Measurements from ENCODE around the gene RGS19.

The RGS19 gene

DNA sequence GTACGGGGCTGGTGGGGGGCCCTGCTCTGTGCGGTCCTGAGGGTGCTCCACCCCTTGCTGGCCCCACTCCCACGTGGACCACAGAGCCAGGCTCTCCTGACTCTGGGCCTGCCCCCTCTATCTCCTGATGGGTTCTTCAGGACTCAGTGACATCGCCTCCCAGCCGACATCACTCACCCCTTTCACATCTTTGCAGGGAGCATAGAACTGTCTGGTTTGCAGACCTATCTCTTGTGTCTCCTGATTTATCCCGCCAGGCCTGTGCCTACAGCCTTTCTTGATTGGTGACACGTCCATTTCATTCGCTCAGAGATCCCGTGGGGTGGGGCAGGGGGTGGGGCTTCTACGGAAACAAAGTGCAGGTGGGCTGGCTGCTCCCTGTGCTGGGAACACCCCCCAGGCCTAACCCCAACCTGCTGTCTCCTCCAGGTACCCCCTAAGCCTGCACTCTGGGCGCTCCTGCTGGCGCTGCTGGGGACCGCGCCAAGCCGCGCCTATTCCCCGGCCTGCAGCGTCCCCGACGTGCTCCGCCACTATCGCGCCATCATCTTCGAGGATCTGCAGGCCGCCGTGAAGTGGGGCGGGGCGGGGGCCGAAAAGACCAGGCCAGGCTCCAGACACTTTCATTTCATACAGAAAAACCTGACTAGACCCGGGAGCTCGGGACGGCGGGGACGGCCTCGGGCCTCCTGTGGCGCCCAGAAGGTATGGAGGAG lies 41.7 kb downstream of the RGS19 start:
- in situ Hi-C loops (cut with MboI; ENCODE audit: low sequenced_read_pairs): no loop called here

DNA sequence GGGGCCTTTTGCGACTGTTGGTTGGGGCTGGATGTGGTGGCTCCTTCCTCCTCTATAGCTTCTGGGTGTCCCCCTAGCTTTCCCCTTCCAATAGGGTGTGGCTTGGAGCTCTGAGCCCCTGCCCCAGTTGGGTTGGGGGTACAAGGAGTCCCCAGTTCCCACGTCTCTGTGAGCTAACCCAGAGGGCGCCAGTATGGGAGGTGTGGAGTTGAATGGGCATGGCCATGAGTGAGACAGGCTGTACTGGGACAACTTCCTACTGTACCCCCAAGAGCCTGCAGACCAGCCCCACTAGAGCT lies 42.2 kb downstream of the RGS19 start:
- in situ Hi-C loops (cut with MboI; ENCODE audit: low sequenced_read_pairs): no loop called here

DNA sequence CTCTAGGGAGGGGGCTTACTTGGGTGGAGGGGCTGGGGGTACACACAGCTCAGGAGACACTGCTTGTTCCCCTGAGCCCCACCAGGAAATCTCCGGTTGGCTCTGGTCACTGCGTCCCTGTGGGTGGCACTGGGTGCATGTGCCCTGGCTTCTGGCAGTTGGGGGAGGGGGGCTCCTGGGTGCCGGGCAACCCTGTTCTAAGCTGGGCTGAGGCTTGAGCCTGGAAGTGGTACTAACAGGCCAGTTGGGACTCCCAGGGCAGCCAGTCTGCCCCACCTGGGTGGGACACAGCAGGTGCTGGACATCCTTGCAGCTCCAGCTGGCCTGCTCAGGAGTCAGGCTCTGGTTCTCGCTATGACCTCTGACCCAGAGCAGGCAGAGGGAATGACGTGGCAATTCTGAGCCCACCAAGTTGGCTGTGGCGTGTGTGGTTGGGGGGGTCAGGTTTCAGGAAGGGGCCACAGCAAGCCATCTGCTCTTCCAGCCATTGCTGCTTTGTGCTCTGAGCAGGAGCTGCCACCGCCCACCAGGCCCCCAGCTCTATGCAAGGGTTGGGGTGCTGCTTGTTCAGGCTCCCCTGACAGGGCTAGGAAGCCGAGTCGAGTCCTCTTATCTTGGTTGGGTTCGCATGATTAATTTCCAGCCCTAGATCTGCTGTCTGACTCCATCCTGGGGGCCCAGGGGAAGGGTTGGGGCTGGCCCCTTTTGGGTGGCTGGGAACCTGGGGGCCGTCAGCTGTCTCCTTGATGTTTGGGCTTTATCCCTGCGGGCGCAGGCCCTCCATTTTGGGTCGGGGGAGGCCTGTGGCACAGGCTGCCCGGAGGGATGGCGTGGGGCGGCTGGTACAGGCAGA lies 42.7 kb downstream of the RGS19 start:
- in situ Hi-C loops (cut with MboI; ENCODE audit: low sequenced_read_pairs): no loop called here

DNA sequence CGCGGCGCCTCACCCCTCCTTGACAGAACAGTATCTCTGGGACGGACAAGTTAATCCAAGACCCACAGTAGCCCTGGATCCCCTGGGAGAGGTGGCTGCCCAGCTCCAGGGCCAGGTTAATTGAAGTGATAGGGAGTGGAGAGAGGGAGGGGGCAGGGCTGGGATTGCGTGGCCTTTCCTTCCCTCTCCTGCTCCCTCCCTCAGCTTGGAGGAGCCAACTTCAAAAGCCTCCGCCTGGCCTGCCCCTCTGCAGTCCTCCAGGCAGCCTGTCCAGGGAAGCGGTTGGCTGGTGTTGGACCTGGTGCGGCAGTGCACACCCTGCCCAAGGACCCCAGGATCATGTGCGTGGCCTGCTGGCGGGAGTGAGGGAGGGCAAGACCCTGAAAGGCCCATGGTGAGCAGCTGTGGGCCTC lies 43.4 kb downstream of the RGS19 start, which contains the start of gene C20orf204:
TSS of gene C20orf204 (plus strand) at position 250 of the 413 bp plus-strand sequence. CDS start at position 392, 142 bp downstream.
- in situ Hi-C loops (cut with MboI; ENCODE audit: low sequenced_read_pairs): no loop called here

DNA sequence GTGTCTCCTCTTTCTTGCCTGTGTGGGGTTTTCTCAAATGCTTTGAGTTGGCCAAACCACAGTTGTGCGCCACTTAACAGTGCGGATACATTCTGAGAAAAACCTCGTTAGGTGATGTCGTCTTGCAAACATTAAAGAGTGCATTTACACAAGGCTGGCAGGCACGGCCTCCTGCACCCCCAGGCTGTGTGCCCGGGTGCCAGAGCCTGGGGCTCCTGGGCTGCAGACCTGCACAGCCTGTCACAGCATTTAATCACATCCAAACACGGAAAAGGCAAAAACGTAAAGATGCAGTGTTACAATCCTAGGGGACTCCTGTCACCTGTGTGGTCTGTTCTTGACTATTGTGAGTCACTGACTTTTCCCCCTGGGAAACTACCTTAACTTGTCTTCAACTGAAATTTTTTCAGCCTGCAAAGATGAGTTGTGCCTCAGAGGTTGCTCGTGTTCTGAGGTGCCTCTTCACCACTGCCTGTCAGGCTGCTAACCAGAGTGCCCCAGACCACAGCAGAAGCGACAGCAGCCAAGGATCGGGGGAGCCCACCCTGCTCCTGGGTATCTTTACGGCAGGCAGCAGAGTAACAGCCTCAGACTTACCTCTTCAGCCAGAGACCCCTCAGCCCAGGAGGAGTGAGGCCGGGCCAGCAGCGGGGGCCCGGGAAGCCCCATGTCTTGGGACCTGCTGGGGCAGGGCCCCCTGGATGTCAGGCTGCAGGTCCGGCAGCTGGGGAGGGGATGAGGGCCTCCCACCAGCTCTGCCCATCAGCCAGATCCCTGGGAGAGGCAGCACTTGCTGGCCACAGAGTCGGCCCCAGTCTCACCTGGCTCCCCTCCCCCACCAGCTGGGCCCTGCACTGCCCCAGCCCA lies 44.0 kb downstream of the RGS19 start:
- in situ Hi-C loops (cut with MboI; ENCODE audit: low sequenced_read_pairs): no loop called here

DNA sequence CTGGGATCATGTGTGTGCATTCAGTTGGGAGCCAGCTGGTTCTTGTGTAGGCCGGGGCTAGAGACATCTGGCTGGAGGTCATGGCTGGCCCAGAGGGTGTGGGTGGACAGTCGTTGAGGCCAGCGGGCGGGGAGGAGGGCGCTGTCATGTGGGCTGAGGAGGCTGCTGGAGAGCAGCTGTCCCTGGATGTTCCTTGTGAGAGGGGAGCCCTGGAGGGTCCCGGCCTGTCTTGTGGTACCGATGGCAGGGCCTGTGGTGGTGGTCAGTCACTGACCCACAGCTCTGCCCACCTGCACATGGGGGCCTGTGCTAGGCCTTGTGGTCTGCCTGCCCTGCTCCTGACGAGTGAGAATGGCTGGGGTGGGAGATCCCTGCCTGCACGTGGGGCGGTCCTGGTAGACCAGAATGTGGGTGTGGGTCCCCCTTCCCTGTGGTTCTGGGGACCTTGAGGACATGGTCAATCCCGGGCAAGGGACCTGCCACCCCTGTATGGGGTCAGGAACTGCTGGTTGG lies 45.3 kb downstream of the RGS19 start:
- in situ Hi-C loops (cut with MboI; ENCODE audit: low sequenced_read_pairs): no loop called here

DNA sequence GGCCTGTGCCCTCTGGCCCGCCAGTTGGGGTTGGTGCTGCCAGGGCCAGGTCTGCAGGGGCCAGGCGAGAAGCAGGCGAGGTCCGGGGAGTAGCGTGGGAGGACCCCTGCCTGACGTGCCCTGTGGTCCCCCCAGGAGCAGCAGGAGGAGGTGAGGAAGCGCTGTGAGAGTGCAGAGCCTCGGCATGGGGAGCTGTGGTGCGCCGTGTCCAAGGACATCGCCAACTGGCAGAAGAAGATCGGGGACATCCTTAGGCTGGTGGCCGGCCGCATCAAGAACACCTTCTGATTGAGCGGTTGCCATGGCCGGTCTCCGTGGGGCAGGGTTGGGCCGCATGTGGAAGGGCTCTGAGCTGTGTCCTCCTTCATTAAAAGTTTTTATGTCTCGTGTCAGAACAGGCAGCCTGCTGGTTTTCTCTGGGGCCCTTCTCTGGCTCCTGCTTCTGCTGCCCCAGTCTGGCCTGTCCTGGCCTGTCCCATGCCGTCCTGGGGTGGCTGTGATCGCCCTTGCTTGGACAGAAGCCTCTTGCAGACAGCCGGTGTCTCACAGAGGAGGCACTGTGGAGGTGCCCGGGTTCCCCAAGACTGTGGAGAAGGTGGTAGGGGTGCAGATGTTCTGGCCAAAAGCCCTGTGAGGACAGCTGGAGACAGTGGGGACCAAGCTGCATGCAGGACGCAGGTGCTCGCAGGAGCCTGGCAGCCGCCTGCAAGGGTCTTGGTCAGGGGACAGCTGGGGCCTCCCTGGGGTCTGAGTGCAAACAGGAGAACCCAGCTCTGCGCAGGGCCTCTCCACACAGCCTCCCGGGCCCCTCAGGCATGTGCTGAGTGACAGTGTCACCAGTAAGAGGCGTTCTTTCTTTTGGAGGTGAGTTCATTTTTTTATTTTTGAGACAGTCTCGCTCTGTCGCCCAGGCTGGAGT lies 46.4 kb downstream of the RGS19 start:
- in situ Hi-C loops (cut with MboI; ENCODE audit: low sequenced_read_pairs): no loop called here

DNA sequence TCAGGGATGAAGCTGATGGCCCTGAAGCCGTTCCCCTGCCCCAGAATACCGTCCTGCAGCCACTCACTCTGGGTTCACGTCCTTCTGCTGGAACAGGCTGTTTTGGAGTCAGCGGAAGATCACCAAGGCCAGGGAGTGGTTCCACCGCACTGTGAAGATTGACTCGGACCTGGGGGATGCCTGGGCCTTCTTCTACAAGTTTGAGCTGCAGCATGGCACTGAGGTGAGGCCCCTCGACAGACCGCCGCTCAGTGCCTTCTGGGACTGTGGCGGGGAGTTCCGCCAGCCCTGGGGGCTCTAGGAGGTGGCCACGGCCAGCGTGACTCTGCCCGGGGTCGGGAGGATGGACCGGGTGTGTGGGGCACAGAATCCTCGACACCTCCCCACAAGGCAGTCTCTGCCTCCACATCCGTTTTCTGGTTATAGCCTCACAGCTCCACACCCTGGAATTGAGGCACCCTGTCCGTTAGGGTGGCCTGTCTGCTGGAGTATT lies 47.5 kb downstream of the RGS19 start:
- in situ Hi-C loops (cut with MboI; ENCODE audit: low sequenced_read_pairs): no loop called here

DNA sequence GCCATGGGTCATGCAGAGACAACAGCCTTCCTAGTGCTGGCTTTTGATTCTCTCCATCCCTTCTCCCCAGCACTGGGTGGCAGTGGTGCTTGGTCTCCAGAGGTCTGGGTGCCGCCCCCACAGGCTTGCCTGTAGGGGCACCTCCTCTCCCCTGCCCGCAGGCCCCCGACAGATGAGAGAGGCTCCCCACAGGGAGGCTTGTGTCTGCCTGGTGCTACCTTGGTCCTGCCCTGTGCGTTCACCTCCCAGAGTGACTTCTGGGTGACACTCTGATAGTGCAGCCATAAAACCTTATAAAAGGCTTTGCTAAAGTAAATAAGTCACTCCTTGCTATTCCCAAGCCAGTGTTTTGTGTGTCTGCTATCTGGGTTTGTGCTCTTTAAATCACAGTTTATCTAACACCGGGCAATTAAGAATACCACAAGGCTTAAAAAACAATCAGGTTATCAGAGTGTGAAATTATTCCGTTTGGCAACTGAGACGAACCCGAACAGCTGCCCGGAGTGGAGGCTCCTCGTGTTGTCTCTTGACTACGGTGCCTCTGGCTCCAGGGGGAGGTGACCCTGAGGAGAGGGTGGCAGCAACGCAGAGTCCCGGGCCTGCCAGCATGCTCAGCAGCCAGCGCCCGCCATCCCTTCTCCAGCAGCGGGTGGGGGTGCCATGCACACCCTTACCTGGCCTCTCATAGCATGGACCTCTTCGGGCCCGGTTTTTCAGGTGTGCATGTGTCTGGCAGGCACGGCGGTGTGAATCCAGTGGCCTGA lies 48.8 kb downstream of the RGS19 start:
- in situ Hi-C loops (cut with MboI; ENCODE audit: low sequenced_read_pairs): no loop called here

DNA sequence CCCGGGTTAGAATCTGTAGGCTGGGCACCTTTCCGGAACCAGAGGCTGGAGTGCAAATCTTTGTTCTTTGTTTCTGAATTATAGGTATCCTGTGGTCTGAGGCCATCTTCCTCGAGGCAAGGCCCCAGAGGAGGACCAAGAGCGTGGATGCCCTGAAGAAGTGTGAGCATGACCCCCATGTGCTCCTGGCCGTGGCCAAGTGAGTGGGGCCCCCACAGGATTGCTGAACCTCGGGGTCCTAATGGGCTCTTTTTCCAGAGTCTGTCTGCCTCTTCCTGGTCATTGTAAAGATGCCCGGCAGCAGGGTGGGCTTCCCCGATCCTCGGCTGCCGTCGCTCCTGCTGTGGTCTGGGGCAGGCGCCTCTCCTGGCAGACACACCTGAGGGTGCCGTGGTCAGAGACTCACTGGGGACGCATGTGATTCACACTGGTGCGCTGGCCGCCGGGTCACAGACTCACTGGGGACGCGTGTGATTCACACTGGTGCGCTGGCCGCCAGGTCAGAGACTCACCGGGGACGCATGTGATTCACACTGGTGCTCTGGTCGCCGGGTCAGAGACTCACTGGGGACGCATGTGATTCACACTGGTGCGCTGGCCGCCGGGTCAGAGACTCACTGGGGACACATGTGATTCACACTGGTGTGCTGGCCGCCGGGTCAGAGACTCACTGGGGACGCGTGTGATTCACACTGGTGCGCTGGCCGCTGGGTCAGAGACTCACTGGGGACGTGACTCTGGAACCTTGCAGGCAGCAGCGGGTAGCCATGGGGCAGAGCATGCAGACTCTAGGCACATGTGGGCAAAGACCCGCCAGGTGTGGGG lies 49.8 kb downstream of the RGS19 start:
- in situ Hi-C loops (cut with MboI; ENCODE audit: low sequenced_read_pairs): no loop called here

DNA sequence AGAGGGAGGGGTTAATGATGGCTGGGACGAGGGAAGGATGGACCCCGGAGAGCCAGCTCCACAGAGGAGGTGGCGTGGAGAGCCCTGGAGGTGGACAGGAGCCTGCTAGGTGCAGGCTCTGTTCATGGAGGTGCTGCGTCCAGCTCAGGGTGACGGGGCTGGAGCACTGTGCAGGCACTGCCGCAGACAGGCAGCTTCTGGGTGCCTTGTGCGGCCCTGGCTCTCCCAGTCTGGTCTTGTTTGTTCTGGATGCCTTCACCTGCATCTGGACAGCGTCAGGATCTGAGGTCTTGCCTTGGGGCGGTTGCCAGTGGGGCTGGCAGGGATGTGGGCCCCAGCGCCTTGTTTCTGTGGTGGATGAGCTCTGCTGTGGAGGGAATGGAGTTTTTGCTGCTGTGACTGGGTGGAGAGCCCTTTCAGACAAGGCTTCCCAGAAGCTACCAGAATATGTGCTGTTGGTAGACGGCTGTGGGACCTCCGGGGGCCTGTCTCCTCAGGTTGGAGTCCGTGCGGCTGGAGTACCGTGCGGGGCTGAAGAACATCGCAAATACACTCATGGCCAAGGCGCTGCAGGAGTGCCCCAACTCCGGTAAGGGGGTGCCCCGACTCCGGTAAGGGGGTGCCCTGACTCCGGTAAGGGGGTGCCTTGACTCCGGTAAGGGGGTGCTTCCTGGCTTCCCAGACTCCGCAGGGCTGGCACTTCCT lies 51.2 kb downstream of the RGS19 start:
- in situ Hi-C loops (cut with MboI; ENCODE audit: low sequenced_read_pairs): no loop called here

DNA sequence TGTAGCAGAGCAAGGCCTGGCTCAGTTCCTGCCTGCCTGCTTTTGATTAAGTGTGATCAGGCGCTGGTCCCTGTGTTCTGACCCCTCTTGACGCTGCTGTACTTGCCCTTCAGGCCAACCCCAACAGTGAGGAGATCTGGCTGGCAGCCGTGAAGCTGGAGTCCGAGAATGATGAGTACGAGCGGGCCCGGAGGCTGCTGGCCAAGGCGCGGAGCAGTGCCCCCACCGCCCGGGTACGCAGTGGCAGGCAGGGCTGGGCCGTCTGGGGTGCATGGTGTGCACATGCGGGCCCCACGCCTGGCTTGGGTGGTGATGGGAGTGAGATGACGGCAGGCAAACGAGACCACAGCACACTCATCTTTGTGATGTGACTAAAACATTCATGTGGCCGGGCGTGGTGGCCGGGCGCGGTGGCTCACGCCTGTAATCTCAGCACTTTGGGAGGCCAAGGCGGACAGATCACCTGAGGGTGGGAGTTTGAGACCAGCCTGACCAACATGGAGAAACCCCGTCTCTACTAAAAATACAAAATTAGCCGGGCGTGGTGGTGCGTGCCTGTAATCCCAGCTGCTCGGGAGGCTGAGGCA lies 53.4 kb downstream of the RGS19 start:
- in situ Hi-C loops (cut with MboI; ENCODE audit: low sequenced_read_pairs): no loop called here

DNA sequence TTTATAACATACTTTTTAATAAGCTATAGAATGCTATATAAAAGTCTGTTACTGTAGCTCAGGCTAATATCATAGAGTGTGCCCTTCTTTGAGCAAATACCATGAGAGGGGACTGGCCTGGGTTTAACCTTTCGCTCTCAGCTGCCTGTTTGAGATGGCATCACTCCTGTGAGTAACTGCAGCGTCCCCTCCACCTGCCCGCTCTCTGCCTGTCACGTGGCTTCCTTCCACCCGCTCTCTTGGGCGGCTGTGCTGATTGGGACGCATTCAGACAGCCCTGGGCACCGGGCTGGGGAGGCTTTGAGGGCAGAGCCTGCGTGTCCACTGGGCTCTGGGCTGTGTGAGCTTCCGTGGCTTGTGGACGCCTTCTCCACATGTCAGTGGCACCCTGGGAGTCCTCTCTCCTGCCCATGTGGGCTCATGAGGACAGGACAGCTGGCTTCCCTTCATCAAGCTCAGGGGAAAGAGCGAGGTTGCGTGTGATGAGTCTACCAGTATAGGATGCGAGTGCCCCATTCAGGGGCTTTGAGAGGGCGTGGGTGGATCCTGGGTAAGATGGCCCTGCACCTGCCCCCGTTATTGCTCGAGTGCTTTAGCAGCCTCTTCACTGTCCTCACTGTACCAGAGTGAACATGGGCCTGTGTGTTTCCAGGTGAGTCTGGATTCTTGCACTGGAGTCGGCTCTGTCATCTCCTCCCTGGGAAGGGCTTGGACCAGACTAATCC lies 54.1 kb downstream of the RGS19 start:
- in situ Hi-C loops (cut with MboI; ENCODE audit: low sequenced_read_pairs): no loop called here

DNA sequence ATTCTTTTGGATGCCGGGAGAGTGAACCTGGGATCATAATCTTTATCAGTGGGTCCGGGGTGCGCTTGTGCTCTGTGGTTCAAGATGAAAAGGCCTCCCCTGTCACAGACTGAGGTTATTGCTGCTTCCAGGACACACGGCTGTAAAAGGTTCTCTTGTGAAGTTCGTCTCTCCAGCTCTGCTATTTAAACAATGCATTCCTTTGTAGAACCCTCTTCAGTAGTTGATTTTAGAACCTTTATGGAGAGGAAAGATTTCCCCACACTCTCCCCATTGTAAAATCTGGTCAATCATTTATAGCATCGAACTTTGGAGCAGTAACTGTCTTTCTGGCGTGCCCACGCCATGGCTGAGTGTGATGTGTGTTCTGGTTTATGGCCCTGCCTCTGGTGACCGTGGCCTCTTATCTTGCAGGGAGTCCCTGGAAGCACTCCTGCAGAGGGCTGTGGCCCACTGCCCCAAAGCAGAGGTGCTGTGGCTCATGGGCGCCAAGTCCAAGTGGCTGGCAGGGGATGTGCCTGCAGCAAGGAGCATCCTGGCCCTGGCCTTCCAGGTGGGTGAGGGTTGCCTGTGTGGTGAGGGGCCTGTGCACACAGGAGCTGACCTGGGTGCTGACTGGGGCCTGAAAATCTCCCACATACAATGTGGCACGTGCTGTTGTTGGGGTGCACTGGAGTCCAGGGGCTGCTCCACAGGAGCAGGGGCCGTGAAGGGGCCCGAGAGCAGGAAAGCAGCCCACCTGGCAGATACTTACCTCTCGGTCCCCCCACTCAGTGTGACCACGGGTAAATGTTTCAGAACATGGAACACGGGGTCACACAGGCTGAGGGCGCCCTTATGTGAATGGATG lies 55.0 kb downstream of the RGS19 start:
- in situ Hi-C loops (cut with MboI; ENCODE audit: low sequenced_read_pairs): no loop called here

DNA sequence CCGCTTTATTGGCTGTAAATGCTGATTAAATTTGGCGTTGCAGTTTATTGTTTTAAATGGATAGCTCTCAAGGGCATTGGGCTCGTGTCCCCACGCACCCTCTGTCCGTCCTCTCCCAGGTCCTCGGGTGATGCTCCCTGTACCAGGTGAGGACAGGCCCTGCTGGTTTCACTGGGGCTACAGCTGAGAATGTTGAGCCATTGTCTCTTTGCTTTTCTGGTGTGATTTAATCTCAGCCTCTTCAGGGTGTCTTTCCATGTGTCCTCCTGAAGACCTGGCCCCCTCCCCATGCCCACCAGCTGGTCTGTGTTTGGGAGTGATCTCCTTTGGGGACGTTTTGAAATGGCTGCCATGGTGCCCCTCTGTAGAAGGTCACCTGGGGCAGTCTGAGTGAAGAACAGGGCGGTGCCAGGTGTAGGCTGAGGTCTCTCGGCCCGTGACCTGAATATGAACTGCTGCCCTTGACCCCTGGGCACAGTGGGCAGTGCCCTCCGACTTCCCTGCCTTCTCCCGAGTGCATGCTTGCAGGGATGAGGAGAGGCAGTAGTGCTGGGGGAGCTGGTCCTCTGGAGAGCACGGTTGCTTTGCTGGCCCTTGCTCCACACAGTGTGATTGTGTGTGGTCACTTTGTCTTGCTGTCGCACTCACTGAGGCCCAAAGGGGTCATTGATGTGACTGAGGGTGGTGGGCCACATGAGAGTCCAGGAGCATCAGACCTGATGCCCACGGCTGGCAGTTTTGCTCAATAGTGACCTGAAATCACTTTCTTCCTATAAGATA lies 55.8 kb downstream of the RGS19 start:
- in situ Hi-C loops (cut with MboI; ENCODE audit: low sequenced_read_pairs): no loop called here

All from hTERT RPE-1 (cell line).